HS-27A (cell line): Measurements from ENCODE around the gene KDM4D.
A peak's percentile ranks its signal among the peaks of the same experiment; 100 is the strongest.
"Not testable (repeated sequence)": the region's sequence is repeated elsewhere in the genome, so short reads cannot be mapped to it uniquely, and the experiment has no call there.

Experiments used
- DNase-seq: peaks from one replicate; pipeline ENCODE4 v3.0.0-alpha.2; 2012; ENCODE audit warnings: low read depth, missing footprints

KDM4D gene

DNA sequence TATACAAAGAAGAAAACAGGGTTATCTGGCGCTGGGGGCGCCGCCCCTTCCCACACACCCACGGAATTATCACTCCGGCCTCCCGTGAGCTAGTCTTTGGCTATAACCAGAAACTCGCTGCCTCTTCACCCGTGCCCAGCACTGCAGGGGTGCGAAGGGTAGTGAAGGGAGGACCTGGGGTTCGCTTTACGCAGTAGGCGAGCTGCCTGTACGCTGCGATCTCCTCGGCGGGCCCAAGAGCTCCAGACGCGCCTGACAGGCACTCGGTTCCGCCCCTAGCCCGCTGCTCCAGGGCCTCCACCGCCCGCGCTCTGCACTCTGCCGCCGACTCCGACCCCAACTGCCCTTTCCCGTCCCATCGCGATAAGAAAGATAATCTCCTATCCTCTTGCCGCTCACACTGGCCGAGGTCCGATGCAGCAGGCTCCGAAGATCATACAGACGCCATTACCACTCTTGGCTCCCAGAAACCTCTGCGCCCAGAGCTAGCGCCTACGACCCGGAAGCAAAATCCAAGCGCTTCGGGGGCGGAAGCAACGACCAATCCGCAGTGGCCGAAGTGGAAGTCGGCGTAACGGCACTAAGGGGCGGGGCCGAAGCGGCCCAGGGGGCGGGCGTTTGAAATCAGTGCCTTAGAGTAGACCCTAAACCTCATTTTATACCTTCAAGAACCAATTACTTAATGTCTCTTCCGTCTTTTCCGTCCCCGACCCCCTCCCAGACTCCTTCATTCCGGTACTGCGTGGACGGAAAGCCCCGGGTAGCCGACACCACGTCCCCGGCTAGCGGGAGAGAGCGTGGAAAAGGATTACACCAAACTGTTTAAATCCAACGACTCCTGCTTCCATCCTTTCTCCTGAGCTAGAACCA lies at the start of gene KDM4D, which contains the start of gene CWC15:
Gene KDM4D (plus strand): TSS at position 611 of the 870 bp plus-strand sequence. CDS start 23,664 bp downstream, outside the sequence.
Gene CWC15 (minus strand): TSS at position 458 of the 870 bp plus-strand sequence. CDS start 1,371 bp downstream, outside the sequence.
- DNase-seq, result peak; percentile 85

DNA sequence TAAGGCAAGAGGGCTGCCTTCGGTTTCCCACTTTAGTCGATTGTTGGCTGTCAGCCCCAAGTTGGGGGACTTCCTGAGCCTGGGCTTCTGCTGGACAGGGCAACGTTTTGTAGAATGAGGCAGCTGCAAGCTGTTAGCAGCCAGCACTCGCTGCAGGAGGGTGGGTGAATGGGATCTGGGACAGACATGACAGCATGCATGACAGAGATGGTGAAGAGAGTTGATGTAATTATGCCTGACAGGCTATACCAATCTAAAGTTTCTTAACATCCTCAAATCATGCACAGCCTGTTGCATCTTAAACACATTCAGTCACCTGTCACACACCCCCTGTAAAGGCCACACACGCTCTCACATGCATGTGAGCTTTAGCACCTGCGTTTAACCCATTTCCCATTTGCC lies 49.3 kb upstream of the KDM4D start:
- DNase-seq, result no peak

DNA sequence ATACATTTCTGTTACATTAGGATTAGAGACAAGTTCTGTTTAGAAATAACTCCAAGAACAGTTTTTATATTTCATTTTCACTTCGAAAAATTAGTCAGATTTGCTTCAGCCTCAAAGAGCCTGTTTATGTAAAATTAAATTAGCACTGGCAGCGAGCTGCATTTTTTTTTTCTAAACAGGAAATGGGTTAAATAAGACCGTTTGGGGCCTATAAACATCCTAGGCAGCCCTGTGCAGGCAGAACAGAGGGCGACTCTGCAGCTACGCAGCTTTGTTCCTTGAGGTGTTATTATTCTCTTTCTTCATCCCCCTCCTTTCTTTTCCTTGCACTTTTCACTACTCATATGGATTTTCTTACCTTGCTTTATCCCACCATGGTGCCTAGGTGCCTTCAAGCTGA lies 48.9 kb upstream of the KDM4D start:
- DNase-seq, result no peak

DNA sequence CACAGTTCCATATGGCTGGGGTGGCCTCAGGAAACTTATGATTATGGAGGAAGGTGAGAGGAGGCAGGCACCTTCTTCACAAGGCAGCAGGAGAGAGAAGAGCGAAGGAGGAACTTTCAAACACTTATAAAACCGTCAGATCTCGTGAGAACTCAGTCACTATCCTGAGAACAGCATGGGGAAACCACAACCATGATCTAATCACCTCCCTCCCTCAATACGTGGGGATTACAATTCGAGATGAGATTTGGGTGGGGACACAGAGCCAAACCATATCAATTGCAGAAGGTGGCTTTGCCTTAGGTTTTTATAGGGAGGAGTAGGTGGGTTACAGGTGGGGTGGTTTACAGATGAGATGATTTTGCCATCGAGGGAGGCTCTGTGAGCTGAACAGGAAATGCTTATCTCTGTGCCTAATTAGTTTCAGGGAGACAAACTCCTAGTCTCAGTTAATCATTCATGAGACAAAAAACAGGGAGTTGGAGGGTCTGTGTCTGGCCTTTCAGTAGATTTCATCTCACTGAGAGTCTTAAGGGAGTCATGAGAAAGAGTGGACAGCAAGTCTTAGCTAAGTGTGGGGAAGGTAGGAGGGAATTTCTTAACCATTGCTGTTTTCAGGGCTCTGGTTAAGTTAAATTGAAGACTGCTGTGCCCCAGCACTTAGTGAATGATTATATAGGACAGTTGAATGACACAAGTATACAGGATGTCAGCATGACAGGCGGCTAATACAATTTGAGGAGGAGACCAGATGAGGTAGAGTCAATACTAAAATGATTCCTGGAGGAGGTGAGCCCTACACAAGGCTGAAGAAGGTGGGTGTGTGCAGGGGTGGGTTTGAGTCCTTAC lies 47.9 kb upstream of the KDM4D start:
- DNase-seq, result no peak

DNA sequence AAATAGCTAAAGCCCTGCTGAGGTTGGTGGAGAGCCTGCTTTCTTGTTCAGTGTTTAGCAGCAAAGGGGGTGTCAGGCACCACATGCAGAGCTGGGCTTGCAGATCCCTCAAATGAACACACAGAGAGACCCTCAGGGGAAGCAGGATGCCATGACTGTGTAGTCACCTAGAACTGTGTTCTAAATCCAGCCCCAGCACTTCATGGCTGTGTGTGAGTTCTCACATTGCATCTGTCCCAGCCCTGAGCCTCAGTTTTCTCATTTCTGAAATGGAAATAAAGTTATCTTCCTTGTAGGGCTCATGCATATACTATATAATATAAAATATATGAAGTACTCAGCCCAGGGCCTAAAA lies 47.3 kb upstream of the KDM4D start:
- DNase-seq, result no peak

DNA sequence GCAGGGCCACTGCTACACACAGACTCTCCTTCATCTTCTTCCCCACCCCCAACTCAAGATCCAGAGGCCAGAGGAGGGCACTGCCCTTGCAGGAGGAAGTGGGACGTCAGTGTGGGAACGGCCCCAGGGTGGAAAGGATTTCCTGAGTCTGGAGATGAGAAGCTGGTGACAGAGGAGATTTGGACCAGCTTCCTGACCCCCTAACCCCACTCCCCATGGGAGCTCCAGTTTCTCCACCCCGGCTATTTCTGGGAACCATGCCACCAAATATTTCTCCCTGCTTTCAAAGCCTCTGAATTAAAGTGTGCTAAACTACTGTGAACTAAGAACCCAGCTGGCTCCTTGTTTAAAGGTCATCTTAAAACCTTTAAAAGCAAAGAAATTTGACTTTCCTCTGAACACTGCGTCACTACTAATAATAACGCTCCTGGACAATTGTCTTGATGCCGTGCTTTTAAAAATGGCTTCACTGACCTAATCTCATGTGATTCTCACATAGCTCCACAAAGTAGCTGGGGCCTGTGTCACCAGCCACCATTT lies 46.7 kb upstream of the KDM4D start:
- peak; percentile 72 for DNase-seq

DNA sequence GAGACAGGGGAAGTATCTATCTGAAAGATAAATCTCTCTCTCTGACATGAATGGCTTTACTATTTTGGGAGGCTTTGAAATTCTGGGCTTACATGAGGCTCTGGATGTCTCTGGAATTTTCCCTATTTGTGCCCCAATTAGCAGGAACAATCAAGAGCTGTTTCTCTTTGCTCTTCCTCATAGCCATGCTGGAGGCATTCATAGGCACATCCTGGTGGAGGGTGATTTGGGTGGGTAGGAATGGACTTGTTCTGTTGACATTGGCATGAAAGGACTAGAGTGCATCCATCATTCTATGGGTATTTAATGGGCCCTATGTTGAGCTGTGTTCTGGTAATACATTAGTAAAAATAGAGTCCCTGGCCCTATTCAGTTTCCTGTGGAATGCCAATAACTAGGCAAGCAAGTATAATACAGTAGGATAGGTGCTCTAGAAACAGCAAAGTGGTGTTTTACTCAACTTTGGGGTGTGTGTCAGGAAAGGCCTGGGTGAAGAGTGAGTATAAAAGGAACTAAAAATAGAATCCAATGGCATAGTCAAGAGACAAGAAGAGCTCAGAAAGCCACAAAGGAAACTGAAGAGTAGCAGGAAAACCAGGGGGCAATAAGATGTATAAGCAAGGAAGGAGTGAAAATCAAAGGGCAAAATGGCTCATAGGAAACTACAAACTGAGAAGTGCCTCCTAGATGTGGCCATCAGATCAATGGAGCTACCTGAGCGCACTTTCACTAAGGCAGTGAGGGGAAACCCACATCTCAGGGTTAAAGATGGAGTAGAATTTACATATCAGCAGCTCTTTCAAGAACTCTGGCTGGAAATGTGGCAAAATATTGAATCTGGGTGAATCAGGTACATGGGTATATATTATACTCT lies 45.2 kb upstream of the KDM4D start:
- DNase-seq, result no peak

DNA sequence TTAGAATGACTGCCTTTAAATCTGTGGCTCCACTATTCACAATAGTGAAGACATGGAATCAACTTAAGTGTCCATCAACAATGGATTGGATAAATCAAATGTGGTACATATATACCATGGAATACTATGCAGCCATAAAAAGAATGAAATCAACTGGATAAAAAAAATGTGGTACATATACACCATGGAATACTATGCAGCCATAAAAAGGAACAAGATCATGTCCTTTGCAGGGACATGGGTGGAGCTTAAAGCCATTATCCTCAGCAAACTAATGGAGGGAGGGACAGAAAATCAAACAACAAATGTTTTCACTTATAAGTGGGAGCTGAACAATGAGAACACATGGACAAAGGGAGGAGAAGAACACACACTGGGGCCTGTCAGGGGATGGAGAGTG lies 41.4 kb upstream of the KDM4D start:
- DNase-seq, result not testable (repeated sequence)

DNA sequence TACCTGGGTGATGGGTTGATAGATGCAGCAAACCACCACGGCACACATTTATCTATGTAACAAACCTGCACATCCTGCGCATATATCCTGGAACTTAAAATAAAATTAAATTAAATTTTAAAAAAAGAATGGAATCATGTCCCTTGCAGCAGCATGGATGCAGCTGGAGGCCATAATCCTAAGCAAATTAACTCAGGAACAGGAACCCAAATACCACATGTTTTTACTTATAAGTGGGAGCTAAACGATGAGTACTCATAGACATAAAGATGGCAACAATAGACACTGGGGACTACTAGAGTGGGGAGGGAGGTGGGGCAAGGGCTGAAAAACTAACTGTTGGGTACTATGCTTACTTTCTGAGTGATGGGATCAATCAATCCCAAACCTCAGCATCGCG lies 41.0 kb upstream of the KDM4D start:
- DNase-seq, result no peak

DNA sequence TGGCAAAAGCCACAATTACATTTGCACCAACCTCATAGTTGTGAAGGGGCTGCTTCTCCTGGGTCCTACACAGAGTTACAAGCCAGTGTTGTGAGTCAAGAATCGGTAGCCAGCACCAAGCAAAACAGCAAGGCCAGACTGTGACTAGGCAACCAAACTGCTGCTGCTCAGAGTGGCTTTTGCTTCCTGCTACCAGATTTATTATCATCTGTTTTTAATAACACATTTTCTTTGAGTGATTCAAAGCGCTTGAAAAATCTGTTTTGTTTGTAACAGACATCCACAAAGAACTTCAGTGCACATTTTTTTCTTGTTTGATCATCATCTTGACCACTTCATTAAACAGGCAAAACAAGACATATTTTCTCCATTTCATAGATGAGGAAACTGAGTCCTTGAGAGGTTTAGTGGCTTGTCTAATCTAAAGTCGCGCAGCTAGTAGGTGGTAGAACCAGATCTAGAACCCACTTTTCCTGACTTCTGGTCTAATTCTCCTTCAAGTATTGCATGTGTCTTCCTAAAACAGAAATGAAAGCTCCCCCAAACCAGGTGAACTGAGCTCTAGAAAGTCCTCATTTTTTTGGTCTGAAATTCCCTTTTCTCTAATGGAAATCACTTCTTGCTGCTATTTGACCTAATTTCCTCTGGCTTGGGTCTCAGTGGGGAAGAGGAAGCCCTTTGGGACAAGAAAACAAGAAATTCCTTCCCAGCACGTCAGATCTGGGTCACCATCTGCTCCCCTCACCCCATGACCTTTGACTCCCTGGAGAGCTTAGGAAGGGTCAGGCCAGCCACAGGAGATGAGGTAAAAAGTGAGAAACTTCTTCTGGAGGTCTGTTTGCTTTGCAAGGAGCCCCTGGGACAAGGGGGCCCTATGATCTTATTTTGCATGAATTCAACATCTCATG lies 40.0 kb upstream of the KDM4D start:
- DNase-seq, result peak; percentile 77

DNA sequence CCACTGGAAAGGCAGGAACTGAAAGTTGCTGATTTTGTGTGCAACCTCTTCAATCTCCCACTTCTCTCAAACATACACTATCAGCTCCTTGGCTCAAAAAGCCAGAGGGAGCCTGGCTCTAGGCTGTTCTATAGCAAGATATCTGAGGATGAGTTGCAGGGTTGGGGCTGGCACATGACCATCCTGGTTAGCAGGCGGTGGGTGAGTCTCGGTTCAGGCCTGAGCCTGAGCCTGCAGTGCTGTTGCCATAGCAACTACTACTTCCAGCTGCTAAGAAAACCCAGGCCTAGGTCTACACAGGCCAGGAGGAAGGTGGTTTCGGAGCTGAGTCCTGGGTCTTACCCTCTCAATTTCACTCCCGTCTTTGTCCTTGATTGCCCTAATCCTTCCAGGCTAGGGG lies 39.1 kb upstream of the KDM4D start:
- no peak for DNase-seq

DNA sequence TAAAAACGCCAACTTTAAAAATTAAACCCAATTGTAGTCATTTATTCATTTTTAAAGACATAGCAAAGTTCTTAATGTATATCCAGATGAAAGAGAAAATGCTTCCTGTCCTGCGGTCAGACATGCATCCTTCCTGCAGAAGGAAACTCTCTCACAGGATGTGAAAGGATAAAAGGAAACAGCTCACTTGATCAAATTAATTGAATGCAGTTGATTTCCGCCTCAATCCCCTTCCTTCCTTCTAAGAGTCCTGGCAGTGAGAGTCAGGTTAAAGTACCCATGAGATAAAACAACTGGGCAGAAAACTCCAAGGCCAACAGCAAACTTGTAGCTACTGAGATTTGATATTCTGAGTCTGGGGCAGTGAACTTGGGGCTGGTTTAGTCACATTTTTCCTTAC lies 38.7 kb upstream of the KDM4D start:
- DNase-seq, result no peak

DNA sequence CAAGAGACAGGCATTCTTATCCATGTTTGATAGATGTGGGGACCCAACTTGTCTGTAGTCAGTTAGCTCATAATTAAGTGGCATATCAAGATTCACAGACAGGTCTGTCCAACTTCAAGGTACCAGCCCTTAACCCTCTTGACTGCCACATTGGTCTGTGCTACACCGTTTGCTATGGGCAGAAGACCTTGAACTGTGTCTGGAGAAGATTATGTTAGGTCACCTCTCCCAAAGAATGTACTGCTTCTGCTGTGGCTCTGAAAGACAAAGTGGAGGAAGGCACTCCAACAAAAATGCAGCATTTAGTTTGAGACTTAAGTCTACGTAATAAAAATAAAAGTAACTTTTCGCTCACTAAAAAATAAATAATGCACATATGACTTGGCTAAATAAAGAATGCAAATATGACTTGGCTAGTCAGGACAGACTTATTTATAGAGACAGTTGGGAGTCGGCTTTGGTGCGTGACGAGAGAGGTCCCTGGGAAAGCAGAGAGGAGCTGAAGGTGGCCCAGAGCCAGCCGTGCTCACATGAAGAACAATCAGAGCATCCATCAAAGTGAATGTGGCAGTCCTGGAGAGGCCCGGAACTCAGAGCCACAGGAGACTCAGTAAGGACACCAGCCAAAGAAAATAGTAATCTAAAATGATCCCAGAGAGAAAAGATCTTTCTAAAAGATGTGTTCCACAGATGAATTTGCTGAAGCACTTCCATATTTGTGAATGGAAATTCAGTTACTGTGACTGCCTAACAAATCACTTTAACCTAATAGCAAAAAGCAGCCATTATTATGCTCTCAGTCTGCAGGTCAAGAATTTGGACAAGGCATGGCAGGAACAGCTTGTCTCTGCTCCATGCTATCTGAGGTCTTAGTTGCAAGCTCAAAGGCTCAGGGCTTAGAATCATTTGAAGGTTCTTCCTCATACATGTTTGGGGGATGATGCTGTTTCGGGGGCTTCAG lies 35.1 kb upstream of the KDM4D start:
- no peak for DNase-seq

DNA sequence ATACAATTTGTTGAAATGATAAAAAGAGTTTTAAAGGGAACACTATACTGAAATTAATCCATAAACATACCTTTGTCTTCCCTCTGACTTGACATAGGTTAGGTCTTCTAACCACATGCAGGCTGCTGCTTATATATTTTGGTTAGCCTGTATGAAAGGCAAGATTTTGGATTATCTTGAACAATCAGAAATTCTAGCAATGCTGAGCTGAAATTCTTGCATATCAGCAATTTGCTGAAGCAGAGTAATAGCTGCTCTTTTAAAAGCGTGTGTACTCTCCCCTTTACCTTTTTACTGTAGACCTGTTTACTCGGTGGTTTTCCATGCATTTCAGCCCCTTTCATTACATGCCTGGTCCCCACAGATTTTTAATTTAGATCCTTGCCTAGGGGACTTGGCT lies 34.2 kb upstream of the KDM4D start:
- no peak for DNase-seq

DNA sequence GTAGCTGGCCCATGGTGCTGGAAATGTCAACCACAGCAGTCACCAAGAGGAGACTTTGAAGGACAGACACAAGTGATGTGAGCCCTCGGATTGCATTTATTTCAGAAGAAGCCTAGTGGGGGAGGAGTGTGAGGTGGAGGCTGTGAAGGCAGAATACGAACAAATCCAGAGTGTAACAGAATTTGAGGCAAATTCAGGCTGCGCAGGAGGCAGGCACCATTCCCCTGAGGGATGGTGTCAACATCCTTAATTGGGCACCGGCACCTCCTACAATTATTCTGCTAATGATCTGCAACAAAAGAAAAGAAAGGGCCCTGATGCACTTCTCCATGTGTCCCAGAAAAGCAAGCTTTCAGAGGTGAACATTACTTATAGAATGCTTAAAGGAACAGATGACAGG lies 32.4 kb upstream of the KDM4D start:
- DNase-seq, result no peak

DNA sequence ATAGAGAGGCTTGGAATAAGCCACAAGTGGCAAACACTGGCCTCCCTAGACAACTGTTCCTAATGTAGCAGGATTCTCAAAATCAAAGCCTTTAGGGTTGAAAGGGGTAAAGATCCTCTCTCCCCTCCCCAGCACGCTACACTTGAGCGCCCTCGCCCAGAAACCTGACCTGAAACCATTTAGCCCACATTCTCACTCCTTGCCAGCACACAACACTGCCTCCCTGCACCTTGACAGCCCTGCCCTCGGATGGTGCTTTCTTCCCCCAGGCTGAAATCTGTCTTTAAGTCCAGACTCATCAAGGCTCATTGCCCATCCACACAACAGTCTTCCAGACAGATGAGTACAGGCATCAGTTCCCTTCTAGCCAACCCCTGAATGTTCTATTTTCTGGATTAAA lies 26.7 kb upstream of the KDM4D start:
- no peak for DNase-seq

DNA sequence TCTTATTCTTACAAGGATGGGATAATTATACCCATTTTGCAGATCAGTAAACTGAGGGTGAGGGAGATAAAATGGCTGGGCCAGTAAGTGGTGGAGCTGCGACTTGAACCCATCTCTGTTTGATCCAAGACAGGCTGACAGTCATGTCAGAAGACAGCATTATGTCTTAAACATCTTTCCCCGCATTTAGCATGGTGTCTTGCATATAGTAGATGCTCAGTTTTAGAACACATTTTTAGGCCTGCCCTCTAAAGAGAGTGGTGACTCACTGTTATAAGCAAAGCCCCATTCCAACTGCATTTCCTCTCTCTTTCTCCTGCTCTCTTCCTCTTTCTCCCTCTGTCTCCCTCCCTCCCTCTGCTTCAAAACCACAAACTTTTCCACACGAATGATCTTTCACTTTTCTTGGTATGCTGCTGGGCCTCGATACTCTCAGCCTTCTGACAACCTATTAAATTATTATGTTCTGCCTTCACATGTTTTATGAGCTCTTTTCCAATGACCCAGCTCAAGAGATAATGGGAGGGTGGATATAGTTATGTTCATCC lies 25.4 kb upstream of the KDM4D start:
- DNase-seq, result no peak

DNA sequence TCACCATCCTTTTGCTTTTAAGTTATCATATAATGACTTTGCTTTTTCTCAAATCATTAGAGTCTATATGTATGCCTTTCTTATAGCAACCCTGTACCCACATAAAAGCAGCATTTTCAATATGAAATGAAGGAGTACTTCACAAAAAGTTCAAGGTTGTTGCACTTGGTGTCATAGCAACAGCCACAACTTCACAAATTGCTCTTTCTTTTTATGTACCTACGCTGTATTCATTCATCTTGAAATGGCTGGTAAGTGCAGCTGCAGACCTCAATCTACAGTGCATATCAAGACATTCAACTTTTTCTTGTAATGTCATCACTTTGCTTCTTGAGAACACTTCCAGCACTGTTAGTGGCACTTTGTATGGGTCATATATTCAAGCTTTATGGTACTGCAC lies 18.8 kb upstream of the KDM4D start:
- no peak for DNase-seq

DNA sequence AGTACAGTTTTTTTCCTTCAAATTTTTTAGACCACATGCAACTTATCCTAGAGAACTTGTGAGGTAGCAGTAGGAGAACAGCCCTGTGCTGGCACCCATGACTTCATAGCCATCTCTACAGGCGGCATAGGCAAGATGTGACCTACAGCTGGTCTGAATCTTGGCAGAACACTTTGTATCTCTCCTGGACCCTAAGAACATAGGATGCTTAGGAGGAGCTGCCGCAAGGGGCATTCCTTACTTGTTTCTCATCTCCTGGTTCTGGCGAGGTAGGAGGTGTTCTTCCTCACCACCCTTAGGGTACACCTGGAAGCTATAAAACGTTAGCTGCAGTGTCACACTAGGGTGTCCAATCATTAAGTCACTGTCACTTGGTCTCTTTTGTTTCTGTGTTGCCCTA lies 16.5 kb upstream of the KDM4D start:
- DNase-seq, result no peak
